ENCODE results near the gene CLSTN1. TPM values are rescaled to one million over a fixed set of nuclear protein-coding genes. Genes with fewer than 3 reads are reported as not detected.

The CLSTN1 gene
- total RNA-seq, 1 donor from 2014 or later = 149 TPM

DNA sequence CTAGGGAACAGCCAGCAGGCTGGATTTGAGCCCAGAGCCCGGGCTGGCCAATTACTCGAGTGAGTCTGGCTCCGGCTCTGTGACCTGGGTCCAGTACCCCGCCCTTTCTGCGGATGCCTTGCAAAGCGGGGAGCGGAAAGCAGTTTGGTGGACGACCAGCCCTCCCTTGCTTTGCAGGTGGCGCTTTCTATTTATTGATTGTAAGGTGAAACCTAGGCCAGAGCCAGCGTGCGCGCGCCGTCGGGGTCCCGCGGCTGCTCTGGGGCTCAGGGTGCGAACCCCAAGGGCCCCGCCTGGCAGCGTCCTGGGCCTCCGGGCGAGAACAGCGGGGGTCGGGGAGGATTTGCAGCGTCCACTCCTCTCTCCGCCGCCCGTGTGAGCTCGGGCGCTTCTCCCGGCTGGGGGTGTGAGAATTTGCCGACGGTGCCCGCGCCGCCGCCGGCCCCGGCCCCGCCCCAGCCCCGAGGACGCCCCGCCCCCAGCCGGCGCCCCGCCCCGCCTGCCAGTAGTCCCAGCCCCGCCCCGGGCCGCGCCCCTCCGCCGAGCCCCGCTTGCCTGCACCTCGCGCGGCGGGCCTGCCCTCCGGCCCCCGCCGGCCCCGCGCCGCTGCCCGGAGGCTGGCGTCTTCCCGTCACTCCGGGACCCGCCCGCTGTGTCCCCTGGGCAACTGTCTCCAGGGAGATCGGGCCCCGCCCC lies 134.6 kb downstream of the CLSTN1 start:
- DNase-seq (ENCODE audit: extremely low read depth, low read depth, low spot score) = no peak

DNA sequence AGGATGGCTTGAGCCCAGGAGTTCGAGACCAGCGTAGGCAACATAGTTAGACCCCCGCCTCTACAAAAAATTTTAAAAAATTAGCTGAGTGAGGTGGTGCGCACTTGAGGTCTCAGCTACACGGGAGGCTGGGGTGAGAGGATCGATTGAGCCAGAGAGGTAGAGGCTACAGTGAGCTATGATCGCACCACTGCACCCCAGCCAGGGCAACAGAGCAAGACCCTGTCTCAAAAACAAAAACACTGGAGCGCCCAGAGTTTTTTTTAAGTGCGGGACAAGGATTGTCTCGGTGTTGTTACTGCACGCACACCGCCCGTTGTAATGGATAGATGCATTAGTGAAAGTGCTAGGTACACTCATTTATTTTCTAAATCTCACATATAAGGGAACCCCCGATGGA lies 135.2 kb downstream of the CLSTN1 start:
- no peak for DNase-seq (ENCODE audit: extremely low read depth, low read depth, low spot score)

DNA sequence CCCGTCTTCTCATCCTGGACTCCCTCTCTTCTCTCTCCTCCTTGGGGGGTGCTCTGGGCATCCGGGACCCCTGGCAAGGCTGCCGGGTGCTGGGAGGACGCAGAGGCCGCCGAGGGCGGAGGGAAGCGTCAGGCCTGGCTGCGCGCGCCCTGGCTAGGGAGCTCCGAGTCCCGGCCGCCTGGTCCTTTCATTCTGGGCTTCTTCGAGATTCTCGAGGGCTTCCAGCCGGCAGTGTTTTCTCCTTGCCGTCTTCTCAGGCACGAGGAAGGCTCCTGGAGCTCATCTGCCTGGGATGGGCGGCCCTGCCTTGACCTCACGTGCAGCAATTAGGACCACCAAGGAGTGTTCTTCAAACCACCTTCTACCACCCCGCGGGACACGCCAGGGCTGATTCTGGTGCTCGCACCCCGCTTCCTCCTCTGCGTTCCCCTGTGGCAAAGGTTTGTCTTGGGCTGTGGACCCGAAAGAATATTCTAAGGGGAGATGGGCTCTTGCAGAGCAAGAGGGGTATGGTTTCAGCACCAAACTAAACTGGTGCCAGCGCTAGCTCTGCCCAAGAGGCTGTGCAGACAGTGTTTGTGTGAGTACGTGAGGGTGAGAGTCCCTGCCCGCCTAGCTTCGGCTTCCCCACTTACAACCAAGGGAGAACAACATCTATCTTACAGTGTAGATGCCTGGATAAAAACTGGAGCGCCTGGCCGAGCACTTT lies 135.7 kb downstream of the CLSTN1 start:
- no peak for DNase-seq (ENCODE audit: extremely low read depth, low read depth, low spot score)

DNA sequence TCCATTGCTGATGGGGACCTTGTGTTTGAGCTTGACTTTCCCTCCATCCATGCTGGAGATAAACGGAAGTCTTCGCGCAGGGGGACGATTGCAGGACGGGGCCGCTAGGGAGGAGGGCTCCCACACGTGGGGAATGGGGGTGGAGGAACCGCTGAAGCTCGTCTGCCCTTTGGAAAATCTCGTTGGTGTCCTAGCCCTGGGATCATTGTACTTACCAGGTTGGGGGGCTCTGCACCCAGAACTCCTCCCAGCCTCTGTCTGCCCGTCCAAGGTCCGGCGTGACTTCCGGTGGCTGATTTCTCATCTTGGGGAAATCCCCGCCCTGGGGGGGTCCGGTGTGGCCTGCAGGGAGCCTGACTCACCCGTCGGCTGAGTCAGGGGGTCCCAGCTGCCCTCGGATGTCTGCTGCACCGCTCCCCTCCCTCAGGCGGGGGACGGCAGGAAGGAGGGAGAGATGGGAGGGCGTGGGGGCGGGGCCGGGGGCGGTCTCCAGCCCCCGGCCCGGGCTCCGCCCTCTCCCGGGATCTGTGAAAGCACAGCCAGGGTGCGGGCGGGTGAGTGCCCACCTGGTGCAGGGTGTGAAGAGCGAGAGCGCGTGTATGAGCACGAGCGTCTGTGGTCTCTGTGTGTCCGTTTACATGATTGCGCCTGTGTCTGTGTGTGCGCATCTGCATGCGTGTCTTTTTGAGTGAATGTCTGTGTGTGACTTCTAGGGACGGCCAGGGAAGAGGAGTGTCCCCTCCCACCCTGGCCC lies 136.5 kb downstream of the CLSTN1 start:
- no peak for DNase-seq (ENCODE audit: extremely low read depth, low read depth, low spot score)

DNA sequence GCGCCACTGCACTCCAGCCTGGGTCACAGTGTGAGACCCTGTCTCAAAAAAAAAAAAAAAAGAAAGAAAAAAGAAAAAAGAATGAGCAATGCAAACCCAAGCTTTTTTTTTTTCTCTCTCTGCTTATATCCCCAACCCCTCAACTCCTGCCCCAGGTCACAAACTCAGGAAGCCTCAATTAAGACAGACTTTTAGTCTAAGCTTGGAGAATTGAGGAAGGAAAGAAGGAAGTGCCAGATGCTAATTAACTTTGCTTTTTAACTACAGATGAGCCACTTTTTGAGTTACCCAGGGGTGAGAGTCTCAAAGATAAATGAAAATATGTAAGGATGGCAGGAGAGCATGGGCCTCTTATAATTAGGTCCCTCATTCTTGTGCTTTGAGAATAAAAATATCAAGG lies 139.0 kb downstream of the CLSTN1 start:
- DNase-seq (ENCODE audit: extremely low read depth, low read depth, low spot score) = no peak

DNA sequence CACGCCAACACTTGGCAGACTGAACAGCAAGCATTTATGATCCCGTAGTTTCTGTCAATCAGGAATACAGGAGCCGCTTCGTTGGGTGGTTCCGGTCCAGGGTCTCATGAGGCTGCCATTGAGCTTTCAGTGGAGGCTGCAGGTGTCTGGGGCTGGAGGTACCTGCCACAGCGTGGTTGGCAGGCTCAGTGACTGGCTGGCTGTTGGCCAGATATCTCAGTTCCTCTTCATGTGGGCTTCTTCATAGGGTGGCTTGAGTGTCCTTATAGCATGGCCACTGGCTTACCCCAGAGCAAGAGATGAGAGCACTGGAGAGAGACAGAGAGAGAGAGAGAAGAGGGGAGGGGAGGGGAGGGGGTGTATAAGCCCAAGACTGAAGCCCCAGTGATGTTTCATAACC lies 142.9 kb downstream of the CLSTN1 start:
- no peak for DNase-seq (ENCODE audit: extremely low read depth, low read depth, low spot score)

DNA sequence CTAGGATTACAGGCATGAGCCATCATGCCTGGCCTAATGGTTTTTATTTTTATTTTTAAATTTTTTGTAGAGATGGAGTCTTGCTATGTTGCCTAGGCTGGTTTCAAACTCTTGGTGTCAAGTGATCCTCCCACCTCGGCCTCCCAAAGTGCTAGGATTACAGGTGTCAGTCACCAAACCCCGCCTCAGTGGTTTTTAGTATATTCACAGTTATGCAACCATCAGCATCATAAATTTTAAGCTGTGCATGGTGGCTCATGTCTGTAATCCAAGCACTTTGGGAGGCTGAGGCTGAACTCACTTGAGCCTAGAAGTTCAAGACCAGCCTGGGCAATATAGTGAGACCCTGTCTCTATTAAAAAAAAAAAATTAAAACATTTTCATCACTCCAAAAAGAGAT lies 143.7 kb downstream of the CLSTN1 start:
- no peak for DNase-seq (ENCODE audit: extremely low read depth, low read depth, low spot score)

Other genes starting within 250 kb of the CLSTN1 start
- gene TMEM201, start 235.1 kb downstream of the CLSTN1 start, total RNA-seq = 13.5 and 20.2 TPM in 2 replicates
- 13.2 and 16.6 TPM in 2 replicates for gene PIK3CD, start 172.2 kb downstream of the CLSTN1 start, total RNA-seq
- gene CTNNBIP1, start 86.3 kb upstream of the CLSTN1 start, total RNA-seq = 58.3 and 69.6 TPM in 2 replicates
- gene LZIC, start 119.4 kb upstream of the CLSTN1 start, total RNA-seq = 16.9 and 24.3 TPM in 2 replicates
- gene NMNAT1, start 119.5 kb upstream of the CLSTN1 start, total RNA-seq = 6.6 and 8.9 TPM in 2 replicates
- gene RBP7, start 173.3 kb upstream of the CLSTN1 start, total RNA-seq = 0.68 TPM in 1 of 2 replicates, not detected in the other
- 41.8 and 52.5 TPM in 2 replicates for gene UBE4B, start 209.0 kb upstream of the CLSTN1 start, total RNA-seq

Data from glomerular endothelial cell (primary cell).